IMR-90 (cell line): Measurements from ENCODE around the gene NUDCD3. TPM values are rescaled to one million over a fixed set of nuclear protein-coding genes. Genes with fewer than 3 reads are reported as not detected.

Experiments
- ATAC-seq: fragments of 200-7000 bp; cut with Tn5 transposase; 2 replicates; pipeline ENCODE4 v1.9.1; 2020; ENCODE audit warnings: low read depth, mild to moderate bottlenecking, moderate library complexity
- BruUV-seq: library from RNA; stranded (reverse); fragments of 400-500 nt; replicated peaks from 2 replicates; lab custom pipeline; 2021; lab: Mats Ljungman, UMichigan
- CTCF ChIA-PET: fragments of 300-600 bp; formaldehyde crosslinking; extraction: SDS; loops from one replicate; lab custom pipeline; 2021; ENCODE audit warnings: antibody characterized with exemption; lab: Yijun Ruan, JAX
- POLR2A ChIA-PET: fragments of 300-600 bp; sonication (Branson Sonifier 250); formaldehyde crosslinking; loops from one replicate; lab custom pipeline; 2022; ENCODE audit warnings: antibody characterized with exemption; ENCODE audit not compliant: unreplicated experiment; lab: Charles Lee
- DNase-seq: peaks from one replicate; pipeline ENCODE4 v3.0.0; 2013
- H2AFZ ChIP-seq: replicated peaks from 2 replicates; pipeline ENCODE3; 2013; ENCODE audit warnings: low read length, mild to moderate bottlenecking; ENCODE audit not compliant: poor library complexity
- H2AK5ac ChIP-seq: 2 replicates; pipeline ENCODE4 v1.6.1; 2013; ENCODE audit warnings: low read depth, low read length, inconsistent platforms
- H2AK9ac ChIP-seq: replicated peaks from 2 replicates; pipeline ENCODE3; 2013; ENCODE audit warnings: mild to moderate bottlenecking, low read depth, low read length, moderate library complexity; ENCODE audit not compliant: poor library complexity
- H2BK120ac ChIP-seq: 2 replicates; pipeline ENCODE4 v1.6.1; 2013; ENCODE audit warnings: low read depth, low read length, inconsistent platforms
- H2BK15ac ChIP-seq: 3 replicates; pipeline ENCODE4 v1.6.1; 2013; ENCODE audit warnings: low read depth, low read length, inconsistent platforms
- H2BK20ac ChIP-seq: 2 replicates; pipeline ENCODE4 v1.6.1; 2013; ENCODE audit warnings: low read depth, mild to moderate bottlenecking, inconsistent platforms, low read length, moderate library complexity
- H2BK5ac ChIP-seq: 2 replicates; pipeline ENCODE4 v1.6.1; 2013; ENCODE audit warnings: mild to moderate bottlenecking, low read depth, low read length, inconsistent platforms; ENCODE audit not compliant: poor library complexity, severe bottlenecking
- H3K14ac ChIP-seq: replicated peaks from 2 replicates; pipeline ENCODE4 v1.6.1; 2013; ENCODE audit warnings: low read depth, low read length, inconsistent platforms
- H3K18ac ChIP-seq: 2 replicates; pipeline ENCODE4 v1.6.1; 2013; ENCODE audit warnings: low read depth, low read length, control low read depth
- H3K23ac ChIP-seq: 2 replicates; pipeline ENCODE4 v1.6.1; 2013; ENCODE audit warnings: low read depth, low read length, inconsistent platforms
- H3K27ac ChIP-seq: 2 replicates; pipeline ENCODE4 v1.5.1; 2013; ENCODE audit warnings: mild to moderate bottlenecking, control low read depth, low read length; ENCODE audit not compliant: insufficient read depth
- H3K27me3 ChIP-seq: 2 replicates; pipeline ENCODE4 v1.6.1; 2013; ENCODE audit warnings: low read length; ENCODE audit not compliant: control insufficient read depth, insufficient read depth
- H3K36me3 ChIP-seq: 2 replicates; pipeline ENCODE4 v1.6.1; 2013; ENCODE audit warnings: low read length, mixed read lengths; ENCODE audit not compliant: control insufficient read depth, insufficient read depth
- H3K4ac ChIP-seq: 2 replicates; pipeline ENCODE4 v1.6.1; 2013; ENCODE audit warnings: low read depth, low read length, inconsistent platforms
- H3K4me1 ChIP-seq: 2 replicates; pipeline ENCODE4 v1.6.1; 2013; ENCODE audit warnings: low read length, mixed read lengths; ENCODE audit not compliant: control insufficient read depth, insufficient read depth
- H3K4me2 ChIP-seq: 2 replicates; pipeline ENCODE4 v1.6.1; 2013; ENCODE audit warnings: low read depth, mild to moderate bottlenecking, control low read depth, low read length, moderate library complexity
- H3K4me3 ChIP-seq: 2 replicates; pipeline ENCODE4 v1.5.1; 2013; ENCODE audit warnings: low read depth, mild to moderate bottlenecking, control low read depth, low read length, moderate library complexity; ENCODE audit not compliant: insufficient read depth
- H3K56ac ChIP-seq: 2 replicates; pipeline ENCODE4 v1.6.1; 2013; ENCODE audit warnings: low read length, inconsistent platforms; ENCODE audit not compliant: insufficient read depth; ENCODE audit errors: extremely low read depth
- H3K79me1 ChIP-seq, 2 experiments: 2 replicates each; pipeline ENCODE4 v1.6.1; 2013; ENCODE audit warnings: low read length in 2 of 2, inconsistent platforms in 1 of 2, low read depth in 1 of 2
- H3K9ac ChIP-seq: 2 replicates; pipeline ENCODE4 v1.6.1; 2013; ENCODE audit warnings: low read depth, low read length, control low read depth
- H3K9me1 ChIP-seq: 2 replicates; pipeline ENCODE4 v1.6.1; 2013; ENCODE audit warnings: low read length, inconsistent platforms; ENCODE audit not compliant: insufficient read depth
- H3K9me3 ChIP-seq: 2 replicates; pipeline ENCODE4 v1.6.1; 2013; ENCODE audit warnings: low read length; ENCODE audit not compliant: control insufficient read depth, insufficient read depth
- H4K20me1 ChIP-seq: 2 replicates; pipeline ENCODE4 v1.6.1; 2013; ENCODE audit warnings: low read length, inconsistent platforms; ENCODE audit not compliant: insufficient read depth
- H4K5ac ChIP-seq: 2 replicates; pipeline ENCODE4 v1.6.1; 2013; ENCODE audit warnings: mild to moderate bottlenecking, low read depth, low read length, control low read depth
- H4K8ac ChIP-seq, 2 experiments: 2 replicates each; pipeline ENCODE4 v1.6.1; 2013; ENCODE audit warnings: low read depth in 2 of 2, low read length in 2 of 2, control low read depth in 1 of 2, inconsistent platforms in 1 of 2
- H4K91ac ChIP-seq: 2 replicates; pipeline ENCODE4 v1.6.1; 2013; ENCODE audit warnings: low read depth, low read length, inconsistent platforms; ENCODE audit not compliant: insufficient read depth
- BHLHE40 ChIP-seq: fragments of 150-350 bp; IDR thresholded peaks from 2 replicates; pipeline ENCODE4 v1.6.1; 2016; ENCODE audit warnings: mild to moderate bottlenecking, low read depth, low read length
- CEBPB ChIP-seq: IDR thresholded peaks from 2 replicates; pipeline ENCODE4 v1.6.1; 2012; ENCODE audit warnings: low read depth, low read length, improper control_type of control experiment
- CHD1 ChIP-seq: IDR thresholded peaks from 2 replicates; pipeline ENCODE4 v1.6.1; 2012; ENCODE audit warnings: low read depth, low read length, improper control_type of control experiment
- ELK1 ChIP-seq: fragments of 150-350 bp; IDR thresholded peaks from 2 replicates; pipeline ENCODE4 v1.6.1; 2016; ENCODE audit warnings: low read depth, mild to moderate bottlenecking, low read length, moderate library complexity, borderline replicate concordance
- FOS ChIP-seq: fragments of 150-350 bp; IDR thresholded peaks from 2 replicates; pipeline ENCODE4 v1.6.1; 2016; ENCODE audit warnings: low read depth, low read length
- MAFK ChIP-seq: IDR thresholded peaks from 2 replicates; pipeline ENCODE4 v1.6.1; 2012; ENCODE audit warnings: low read depth, low read length, improper control_type of control experiment
- MAZ ChIP-seq: IDR thresholded peaks from 2 replicates; pipeline ENCODE4 v1.6.1; 2012; ENCODE audit warnings: low read depth, mild to moderate bottlenecking, low read length, improper control_type of control experiment, moderate library complexity, borderline replicate concordance
- MXI1 ChIP-seq: IDR thresholded peaks from 2 replicates; pipeline ENCODE4 v1.6.1; 2012; ENCODE audit warnings: low read depth, mild to moderate bottlenecking, low read length, moderate library complexity, borderline replicate concordance
- NFE2L2 ChIP-seq: fragments of 150-350 bp; IDR thresholded peaks from 2 replicates; pipeline ENCODE4 v1.6.1; 2016; ENCODE audit warnings: low read depth, mild to moderate bottlenecking, low read length
- POLR2A ChIP-seq: IDR thresholded peaks from 2 replicates; pipeline ENCODE4 v1.6.1; 2012; ENCODE audit warnings: mild to moderate bottlenecking, low read depth, low read length
- RAD21 ChIP-seq: IDR thresholded peaks from 2 replicates; pipeline ENCODE4 v1.6.1; 2012; ENCODE audit warnings: low read length, improper control_type of control experiment
- RCOR1 ChIP-seq: IDR thresholded peaks from 2 replicates; pipeline ENCODE4 v1.6.1; 2012; ENCODE audit warnings: mild to moderate bottlenecking, low read length, improper control_type of control experiment; ENCODE audit not compliant: insufficient replicate concordance
- RFX5 ChIP-seq: IDR thresholded peaks from 2 replicates; pipeline ENCODE4 v1.8.0; 2012; ENCODE audit warnings: low read depth, mild to moderate bottlenecking, low read length, moderate library complexity
- SMC3 ChIP-seq: fragments of 150-350 bp; IDR thresholded peaks from 2 replicates; pipeline ENCODE4 v1.6.1; 2016; ENCODE audit warnings: low read depth, mild to moderate bottlenecking, antibody characterized with exemption, low read length, moderate library complexity
- USF2 ChIP-seq: fragments of 150-350 bp; IDR thresholded peaks from 2 replicates; pipeline ENCODE4 v1.6.1; 2017; ENCODE audit warnings: mild to moderate bottlenecking, antibody characterized with exemption, low read length, low read depth
- WGBS, 2 experiments: methylation state at CpG; one replicate each; pipeline versions ENCODE4 v1.1.5 to v1.1.7; 2013; ENCODE audit warnings: missing lambda C conversion rate in 2 of 2; ENCODE audit not compliant: insufficient read length in 1 of 2; ENCODE audit errors: extremely low coverage in 2 of 2; 5-methylcytosine and 5-hydroxymethylcytosine counted together
- dilution Hi-C: fragments of 300-500 bp; cut with HindIII; formaldehyde crosslinking; loops from one replicate; pipeline ENCODE4 v1.14.3; 2018; ENCODE audit warnings: low sequenced_read_pairs; ENCODE audit not compliant: unreplicated experiment
- in situ Hi-C: fragments of 300-500 bp; cut with MboI; formaldehyde crosslinking; loops from 3 replicates; pipeline ENCODE4 v1.14.3; 2019; ENCODE audit warnings: low sequenced_read_pairs, inconsistent platforms, mixed read lengths
- intact Hi-C: fragments of 100-400 bp; cut with micrococcal nuclease; formaldehyde crosslinking; loops from 2 replicates; pipeline ENCODE4 v1.10.0; 2022
- polyA plus RNA-seq, 3 experiments: library from polyadenylated mRNA; depleted of rRNA; stranded (reverse); fragments of >200 nt; gene quantifications; 2 replicates each; pipeline ENCODE4 v1.2.3, GENCODE V29; 2012; ENCODE audit warnings: low replicate concordance in 1 of 3
- total RNA-seq: library from RNA; depleted of rRNA; stranded (reverse); fragments of >200 nt; gene quantifications from 2 replicates; pipeline ENCODE4 v1.2.3, GENCODE V29; 2012
- TF ChIP-seq, protein P1 (sequence below): conservative IDR thresholded peaks from 2 replicates; pipeline ENCODE4 v1.5.1; 2012; ENCODE audit warnings: mild to moderate bottlenecking, low read depth, low read length, improper control_type of control experiment

Gene NUDCD3
- total and polyA plus RNA-seq, 2 of the 4 experiments (the other 2 are of a cell fraction) = 49.5 to 76.0 TPM

- POLR2A ChIA-PET = no interaction called here
- no peak for DNase-seq
Measured at GRCh38 chr7:44517175-44517574, 26.7 kb upstream of the NUDCD3 start.

More at GRCh38 chr7:44517175-44517574, 26.7 kb upstream of the NUDCD3 start:
- no peak overlapping the region for H3K4me2 ChIP-seq
- H3K4ac ChIP-seq = no peak overlapping the region
- intact Hi-C loops = no loop called here
- no peaks in the 10 kb centered on the region; the same call in 1 of the 2 replicates for H3K9me1 ChIP-seq
- no peak overlapping the region for H2BK20ac ChIP-seq
- no peak overlapping the region for H3K9ac ChIP-seq
- H2AFZ ChIP-seq = no peak overlapping the region
- WGBS, 2 experiments = 71% methylated on average over 2 of the region's 8 CpGs; no CpG with 5 or more reads in 1 of the 2 experiments
- no peak overlapping the region for H3K56ac ChIP-seq
- H2AK5ac ChIP-seq = no peak overlapping the region
- no peaks in the 10 kb centered on the region for H3K36me3 ChIP-seq
- BruUV-seq = no TSS peak
- no peak overlapping the region for H3K23ac ChIP-seq
- H2BK120ac ChIP-seq = no peak overlapping the region
- H3K27me3 ChIP-seq = peaks cover 26% of the 10 kb centered on the region
- no peak overlapping the region for H3K18ac ChIP-seq
- no peak overlapping the region for H2BK15ac ChIP-seq
- H3K79me1 ChIP-seq = no peaks in the 10 kb centered on the region
- no peak for ATAC-seq
- no peak overlapping the region for H3K14ac ChIP-seq
- TF ChIP-seq USF2 = no peak
- no peak for TF ChIP-seq MAFK
- TF ChIP-seq RAD21 = no peak
- TF ChIP-seq FOS = no peak
- no peak for TF ChIP-seq MAZ
- TF ChIP-seq CHD1 = no peak
- TF ChIP-seq POLR2A = no peak
- no peak for TF ChIP-seq ELK1
- TF ChIP-seq SMC3 = no peak
- no peak for TF ChIP-seq BHLHE40
- no peak for TF ChIP-seq NFE2L2
- TF ChIP-seq MXI1 = no peak
- TF ChIP-seq, protein P1, sequence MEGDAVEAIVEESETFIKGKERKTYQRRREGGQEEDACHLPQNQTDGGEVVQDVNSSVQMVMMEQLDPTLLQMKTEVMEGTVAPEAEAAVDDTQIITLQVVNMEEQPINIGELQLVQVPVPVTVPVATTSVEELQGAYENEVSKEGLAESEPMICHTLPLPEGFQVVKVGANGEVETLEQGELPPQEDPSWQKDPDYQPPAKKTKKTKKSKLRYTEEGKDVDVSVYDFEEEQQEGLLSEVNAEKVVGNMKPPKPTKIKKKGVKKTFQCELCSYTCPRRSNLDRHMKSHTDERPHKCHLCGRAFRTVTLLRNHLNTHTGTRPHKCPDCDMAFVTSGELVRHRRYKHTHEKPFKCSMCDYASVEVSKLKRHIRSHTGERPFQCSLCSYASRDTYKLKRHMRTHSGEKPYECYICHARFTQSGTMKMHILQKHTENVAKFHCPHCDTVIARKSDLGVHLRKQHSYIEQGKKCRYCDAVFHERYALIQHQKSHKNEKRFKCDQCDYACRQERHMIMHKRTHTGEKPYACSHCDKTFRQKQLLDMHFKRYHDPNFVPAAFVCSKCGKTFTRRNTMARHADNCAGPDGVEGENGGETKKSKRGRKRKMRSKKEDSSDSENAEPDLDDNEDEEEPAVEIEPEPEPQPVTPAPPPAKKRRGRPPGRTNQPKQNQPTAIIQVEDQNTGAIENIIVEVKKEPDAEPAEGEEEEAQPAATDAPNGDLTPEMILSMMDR = no peak
- TF ChIP-seq CEBPB = no peak
- TF ChIP-seq RFX5 = no peak
- no peak for TF ChIP-seq RCOR1
- in situ Hi-C loops = no loop called here
- H3K4me3 ChIP-seq = no peak overlapping the region
- H3K27ac ChIP-seq = no peak overlapping the region
- H3K4me1 ChIP-seq = no peaks in the 10 kb centered on the region
- no peak overlapping the region for H2AK9ac ChIP-seq
- dilution Hi-C loops = no loop called here
- H3K9me3 ChIP-seq = no peaks in the 10 kb centered on the region
- no peak overlapping the region for H4K8ac ChIP-seq
- H4K5ac ChIP-seq = no peak overlapping the region
- no peak overlapping the region for H2BK5ac ChIP-seq
- H4K20me1 ChIP-seq = no peaks in the 10 kb centered on the region
- no peak overlapping the region for H4K91ac ChIP-seq
- CTCF ChIA-PET = interaction anchor here (0.6 to 0.9 kb wide), 2 partner anchors 17 to 18 kb away, joined by 3 to 4 read pairs; no protein-coding TSS in a partner anchor
